SK-N-SH treated with all-trans-retinoic acid at 6 μM for 48 hours (cell line): ENCODE results near the gene SENP5.

Experiments
- ATAC-seq: fragments of 200-7000 bp; cut with Tn5 transposase; 3 replicates; pipeline ENCODE4 v1.9.1; 2020; ENCODE audit warnings: mild to moderate bottlenecking, moderate library complexity
- ARNTL ChIP-seq: fragments of 450-650 bp; formaldehyde crosslinking; IDR thresholded peaks from 2 replicates; pipeline ENCODE4 v1.5.0; 2020; ENCODE audit warnings: low read depth, mild to moderate bottlenecking, moderate library complexity, borderline replicate concordance
- ESRRG ChIP-seq: fragments of 250-450 bp; sonication (Bioruptor Pico); IDR thresholded peaks from 2 replicates; pipeline ENCODE4 v1.6.1; 2021; ENCODE audit warnings: mild to moderate bottlenecking
- ISL1 ChIP-seq: fragments of 250-450 bp; sonication (Bioruptor Pico); IDR thresholded peaks from 2 replicates; pipeline ENCODE4 v2.1.2; 2022; ENCODE audit warnings: mild to moderate bottlenecking, moderate library complexity
- OSR1 ChIP-seq: fragments of 250-450 bp; sonication (Bioruptor Pico); IDR thresholded peaks from 2 replicates; pipeline ENCODE4 v1.8.0; 2022; ENCODE audit warnings: moderate library complexity, mild to moderate bottlenecking, inconsistent platforms
- PPARA ChIP-seq: fragments of 250-450 bp; sonication (Bioruptor Pico); IDR thresholded peaks from 2 replicates; pipeline ENCODE4 v1.5.0; 2020; ENCODE audit warnings: mild to moderate bottlenecking, borderline replicate concordance
- SNAI2 ChIP-seq: fragments of 250-450 bp; sonication (Bioruptor Pico); IDR thresholded peaks from 2 replicates; pipeline ENCODE4 v1.5.0; 2020; ENCODE audit warnings: mild to moderate bottlenecking, moderate library complexity
- TCF4 ChIP-seq: fragments of 250-450 bp; sonication (Bioruptor Pico); IDR thresholded peaks from 2 replicates; pipeline ENCODE4 v1.8.0; 2021; ENCODE audit warnings: mild to moderate bottlenecking, moderate library complexity, borderline replicate concordance
- ZC3H10 ChIP-seq: fragments of 250-450 bp; sonication (Bioruptor Pico); IDR thresholded peaks from 2 replicates; pipeline ENCODE4 v1.5.1; 2021; ENCODE audit warnings: mild to moderate bottlenecking, moderate library complexity
- ZFP3 ChIP-seq: fragments of 250-450 bp; sonication (Bioruptor Pico); IDR thresholded peaks from 2 replicates; pipeline ENCODE4 v1.5.0; 2020; ENCODE audit warnings: mild to moderate bottlenecking, moderate library complexity
- ZFP30 ChIP-seq: fragments of 450-650 bp; formaldehyde crosslinking; IDR thresholded peaks from 2 replicates; pipeline ENCODE4 v1.5.0; 2022; ENCODE audit warnings: mild to moderate bottlenecking, moderate library complexity
- ZNF70 ChIP-seq: fragments of 450-650 bp; formaldehyde crosslinking; IDR thresholded peaks from 2 replicates; pipeline ENCODE4 v1.5.0; 2020; ENCODE audit warnings: mild to moderate bottlenecking, moderate library complexity
- ZNF8 ChIP-seq: fragments of 450-650 bp; formaldehyde crosslinking; IDR thresholded peaks from 2 replicates; pipeline ENCODE4 v1.5.0; 2020; ENCODE audit warnings: mild to moderate bottlenecking, moderate library complexity
- TF ChIP-seq, protein P1 (sequence below): fragments of 250-450 bp; sonication (Bioruptor Pico); IDR thresholded peaks from 2 replicates; pipeline ENCODE4 v1.5.0; 2020; ENCODE audit warnings: mild to moderate bottlenecking, moderate library complexity
- TF ChIP-seq, protein P2 (sequence below): fragments of 250-450 bp; sonication (Bioruptor Pico); IDR thresholded peaks from 2 replicates; pipeline ENCODE4 v1.5.1; 2020; ENCODE audit warnings: low read depth, mild to moderate bottlenecking, moderate library complexity
- TF ChIP-seq, protein P3 (sequence below): fragments of 250-450 bp; sonication (Bioruptor Pico); IDR thresholded peaks from 2 replicates; pipeline ENCODE4 v1.8.0; 2020; ENCODE audit warnings: mild to moderate bottlenecking, moderate library complexity, borderline replicate concordance
- TF ChIP-seq, protein P4 (sequence below): fragments of 250-450 bp; sonication (Bioruptor Pico); IDR thresholded peaks from 2 replicates; pipeline ENCODE4 v1.5.1; 2021; ENCODE audit warnings: mild to moderate bottlenecking, moderate library complexity
- TF ChIP-seq, protein P5 (sequence below): fragments of 250-450 bp; sonication (Bioruptor Pico); IDR thresholded peaks from 2 replicates; pipeline ENCODE4 v1.8.0; 2021; ENCODE audit warnings: low read depth, mild to moderate bottlenecking, moderate library complexity, borderline replicate concordance

The SENP5 gene

DNA sequence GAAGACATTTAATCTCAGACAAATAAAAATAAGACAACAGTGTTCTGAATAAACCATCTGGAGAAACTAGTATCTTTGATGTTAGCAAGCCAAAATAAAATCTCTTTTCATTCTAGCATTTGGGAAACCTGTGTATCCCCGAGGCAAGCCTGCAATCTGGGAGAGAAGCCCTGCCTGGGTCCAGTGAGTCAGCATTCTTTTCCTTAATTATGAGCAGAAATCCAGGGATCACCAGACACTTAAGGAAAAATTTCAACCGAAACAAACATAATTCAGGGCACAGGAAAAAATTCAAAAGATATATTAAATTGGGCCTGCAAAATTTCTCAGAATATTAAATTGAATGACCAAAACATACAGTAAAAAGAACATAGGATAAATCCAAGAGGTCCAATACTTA lies 70.4 kb downstream of the SENP5 start:
- ATAC-seq = no peak
- TF ChIP-seq ZFP30 (CRISPR knock-in tag) (no peak), PPARA (no peak), ESRRG (CRISPR knock-in tag) (no peak), TCF4 (no peak), ARNTL (CRISPR knock-in tag) (no peak), ISL1 (CRISPR knock-in tag) (no peak), SNAI2 (no peak), ZNF70 (no peak)
- TF ChIP-seq, protein P1, sequence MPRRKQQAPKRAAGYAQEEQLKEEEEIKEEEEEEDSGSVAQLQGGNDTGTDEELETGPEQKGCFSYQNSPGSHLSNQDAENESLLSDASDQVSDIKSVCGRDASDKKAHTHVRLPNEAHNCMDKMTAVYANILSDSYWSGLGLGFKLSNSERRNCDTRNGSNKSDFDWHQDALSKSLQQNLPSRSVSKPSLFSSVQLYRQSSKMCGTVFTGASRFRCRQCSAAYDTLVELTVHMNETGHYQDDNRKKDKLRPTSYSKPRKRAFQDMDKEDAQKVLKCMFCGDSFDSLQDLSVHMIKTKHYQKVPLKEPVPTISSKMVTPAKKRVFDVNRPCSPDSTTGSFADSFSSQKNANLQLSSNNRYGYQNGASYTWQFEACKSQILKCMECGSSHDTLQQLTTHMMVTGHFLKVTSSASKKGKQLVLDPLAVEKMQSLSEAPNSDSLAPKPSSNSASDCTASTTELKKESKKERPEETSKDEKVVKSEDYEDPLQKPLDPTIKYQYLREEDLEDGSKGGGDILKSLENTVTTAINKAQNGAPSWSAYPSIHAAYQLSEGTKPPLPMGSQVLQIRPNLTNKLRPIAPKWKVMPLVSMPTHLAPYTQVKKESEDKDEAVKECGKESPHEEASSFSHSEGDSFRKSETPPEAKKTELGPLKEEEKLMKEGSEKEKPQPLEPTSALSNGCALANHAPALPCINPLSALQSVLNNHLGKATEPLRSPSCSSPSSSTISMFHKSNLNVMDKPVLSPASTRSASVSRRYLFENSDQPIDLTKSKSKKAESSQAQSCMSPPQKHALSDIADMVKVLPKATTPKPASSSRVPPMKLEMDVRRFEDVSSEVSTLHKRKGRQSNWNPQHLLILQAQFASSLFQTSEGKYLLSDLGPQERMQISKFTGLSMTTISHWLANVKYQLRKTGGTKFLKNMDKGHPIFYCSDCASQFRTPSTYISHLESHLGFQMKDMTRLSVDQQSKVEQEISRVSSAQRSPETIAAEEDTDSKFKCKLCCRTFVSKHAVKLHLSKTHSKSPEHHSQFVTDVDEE (CRISPR knock-in tag) = no peak
- TF ChIP-seq, protein P2, sequence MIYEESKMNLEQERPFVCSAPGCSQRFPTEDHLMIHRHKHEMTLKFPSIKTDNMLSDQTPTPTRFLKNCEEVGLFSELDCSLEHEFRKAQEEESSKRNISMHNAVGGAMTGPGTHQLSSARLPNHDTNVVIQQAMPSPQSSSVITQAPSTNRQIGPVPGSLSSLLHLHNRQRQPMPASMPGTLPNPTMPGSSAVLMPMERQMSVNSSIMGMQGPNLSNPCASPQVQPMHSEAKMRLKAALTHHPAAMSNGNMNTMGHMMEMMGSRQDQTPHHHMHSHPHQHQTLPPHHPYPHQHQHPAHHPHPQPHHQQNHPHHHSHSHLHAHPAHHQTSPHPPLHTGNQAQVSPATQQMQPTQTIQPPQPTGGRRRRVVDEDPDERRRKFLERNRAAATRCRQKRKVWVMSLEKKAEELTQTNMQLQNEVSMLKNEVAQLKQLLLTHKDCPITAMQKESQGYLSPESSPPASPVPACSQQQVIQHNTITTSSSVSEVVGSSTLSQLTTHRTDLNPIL (CRISPR knock-in tag) = no peak
- TF ChIP-seq, protein P3, sequence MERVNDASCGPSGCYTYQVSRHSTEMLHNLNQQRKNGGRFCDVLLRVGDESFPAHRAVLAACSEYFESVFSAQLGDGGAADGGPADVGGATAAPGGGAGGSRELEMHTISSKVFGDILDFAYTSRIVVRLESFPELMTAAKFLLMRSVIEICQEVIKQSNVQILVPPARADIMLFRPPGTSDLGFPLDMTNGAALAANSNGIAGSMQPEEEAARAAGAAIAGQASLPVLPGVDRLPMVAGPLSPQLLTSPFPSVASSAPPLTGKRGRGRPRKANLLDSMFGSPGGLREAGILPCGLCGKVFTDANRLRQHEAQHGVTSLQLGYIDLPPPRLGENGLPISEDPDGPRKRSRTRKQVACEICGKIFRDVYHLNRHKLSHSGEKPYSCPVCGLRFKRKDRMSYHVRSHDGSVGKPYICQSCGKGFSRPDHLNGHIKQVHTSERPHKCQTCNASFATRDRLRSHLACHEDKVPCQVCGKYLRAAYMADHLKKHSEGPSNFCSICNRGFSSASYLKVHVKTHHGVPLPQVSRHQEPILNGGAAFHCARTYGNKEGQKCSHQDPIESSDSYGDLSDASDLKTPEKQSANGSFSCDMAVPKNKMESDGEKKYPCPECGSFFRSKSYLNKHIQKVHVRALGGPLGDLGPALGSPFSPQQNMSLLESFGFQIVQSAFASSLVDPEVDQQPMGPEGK (CRISPR knock-in tag) = no peak
- TF ChIP-seq, protein P4, sequence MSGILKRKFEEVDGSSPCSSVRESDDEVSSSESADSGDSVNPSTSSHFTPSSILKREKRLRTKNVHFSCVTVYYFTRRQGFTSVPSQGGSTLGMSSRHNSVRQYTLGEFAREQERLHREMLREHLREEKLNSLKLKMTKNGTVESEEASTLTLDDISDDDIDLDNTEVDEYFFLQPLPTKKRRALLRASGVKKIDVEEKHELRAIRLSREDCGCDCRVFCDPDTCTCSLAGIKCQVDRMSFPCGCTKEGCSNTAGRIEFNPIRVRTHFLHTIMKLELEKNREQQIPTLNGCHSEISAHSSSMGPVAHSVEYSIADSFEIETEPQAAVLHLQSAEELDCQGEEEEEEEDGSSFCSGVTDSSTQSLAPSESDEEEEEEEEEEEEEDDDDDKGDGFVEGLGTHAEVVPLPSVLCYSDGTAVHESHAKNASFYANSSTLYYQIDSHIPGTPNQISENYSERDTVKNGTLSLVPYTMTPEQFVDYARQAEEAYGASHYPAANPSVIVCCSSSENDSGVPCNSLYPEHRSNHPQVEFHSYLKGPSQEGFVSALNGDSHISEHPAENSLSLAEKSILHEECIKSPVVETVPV = no peak
- TF ChIP-seq, protein P5, sequence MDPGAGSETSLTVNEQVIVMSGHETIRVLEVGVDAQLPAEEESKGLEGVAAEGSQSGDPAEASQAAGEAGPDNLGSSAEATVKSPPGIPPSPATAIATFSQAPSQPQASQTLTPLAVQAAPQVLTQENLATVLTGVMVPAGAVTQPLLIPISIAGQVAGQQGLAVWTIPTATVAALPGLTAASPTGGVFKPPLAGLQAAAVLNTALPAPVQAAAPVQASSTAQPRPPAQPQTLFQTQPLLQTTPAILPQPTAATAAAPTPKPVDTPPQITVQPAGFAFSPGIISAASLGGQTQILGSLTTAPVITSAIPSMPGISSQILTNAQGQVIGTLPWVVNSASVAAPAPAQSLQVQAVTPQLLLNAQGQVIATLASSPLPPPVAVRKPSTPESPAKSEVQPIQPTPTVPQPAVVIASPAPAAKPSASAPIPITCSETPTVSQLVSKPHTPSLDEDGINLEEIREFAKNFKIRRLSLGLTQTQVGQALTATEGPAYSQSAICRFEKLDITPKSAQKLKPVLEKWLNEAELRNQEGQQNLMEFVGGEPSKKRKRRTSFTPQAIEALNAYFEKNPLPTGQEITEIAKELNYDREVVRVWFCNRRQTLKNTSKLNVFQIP (CRISPR knock-in tag) = no peak

DNA sequence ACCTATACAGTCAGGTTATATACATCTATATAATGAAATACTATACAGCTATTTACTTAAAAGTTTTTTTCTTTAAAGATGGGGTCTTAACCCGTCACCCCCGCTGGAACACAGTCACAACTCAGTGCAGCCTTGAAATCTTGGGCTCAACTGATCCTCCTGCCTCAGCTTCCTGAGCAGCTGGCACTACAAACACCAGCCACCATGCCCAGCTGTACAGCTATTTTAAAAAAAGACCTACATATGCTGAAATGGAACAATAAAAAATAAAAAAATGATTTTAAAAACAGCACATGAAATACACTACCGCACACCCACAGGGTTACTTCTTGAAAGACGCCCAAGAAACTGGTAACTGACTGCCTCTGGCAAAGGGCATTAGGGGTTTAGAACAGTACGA lies 70.9 kb downstream of the SENP5 start:
- no peak for ATAC-seq
- TF ChIP-seq ZFP3 (CRISPR knock-in tag) (no peak), OSR1 (CRISPR knock-in tag) (no peak), ESRRG (CRISPR knock-in tag) (no peak), ISL1 (CRISPR knock-in tag) (no peak), ZC3H10 (CRISPR knock-in tag) (no peak)
- TF ChIP-seq, protein P3 (CRISPR knock-in tag) = no peak

DNA sequence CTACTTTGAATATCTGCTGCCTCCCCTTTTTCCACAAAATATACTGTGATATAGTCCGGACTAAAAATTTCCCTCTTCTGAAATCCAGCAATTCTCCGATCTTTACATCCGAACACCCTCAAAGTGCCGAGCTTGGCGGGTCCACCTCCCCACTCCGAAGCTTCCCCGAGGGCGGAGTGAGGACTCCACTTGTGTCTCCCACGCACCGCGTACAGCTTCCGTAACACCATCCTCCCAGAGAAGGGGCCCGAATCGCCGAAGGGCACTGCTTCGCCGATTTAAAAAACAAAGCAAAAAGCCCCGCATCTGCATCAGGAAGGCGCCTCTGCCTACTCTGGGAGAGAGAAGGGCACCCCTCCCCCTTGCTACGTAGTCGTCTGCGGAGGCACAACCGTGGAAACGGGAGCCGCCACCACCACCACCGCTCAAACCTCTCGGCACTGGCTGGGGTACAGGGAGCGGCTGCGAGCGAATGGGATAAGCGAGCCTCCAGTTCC lies 74.1 kb downstream of the SENP5 start:
- no peak for TF ChIP-seq ZNF8 (CRISPR knock-in tag)
- TF ChIP-seq, protein P2 (CRISPR knock-in tag) = 0 out of 2 replicates have a peak, but pooled peaks have one; percentile 11
- ATAC-seq = peak; percentile 67
